T-helper 1 cell treated with Interleukin-12 subunit alpha and Interleukin-12 subunit beta and Interleukin-4 antibody, amounts not matched to agents 30 ng/mL and 1 ng/mL, for 36 hours (primary cell): Measurements from ENCODE around the gene TMEM185B. TPM values are rescaled to one million over a fixed set of nuclear protein-coding genes. Genes with fewer than 3 reads are reported as not detected.
"Not testable (repeated sequence)": the region's sequence is repeated elsewhere in the genome, so short reads cannot be mapped to it uniquely, and the experiment has no call there.

Experiments used
- intact Hi-C: fragments of 100-400 bp; cut with micrococcal nuclease; formaldehyde crosslinking; loops from one replicate; pipeline ENCODE4 v1.15.1; 2024
- total RNA-seq: library from RNA; stranded (reverse); gene quantifications from 2 replicates; pipeline ENCODE4 v1.2.3, GENCODE V29; 2022

Gene TMEM185B
- total RNA-seq, 1 donor from 2014 or later, result 41.5 TPM

- intact Hi-C loops, result no loop called here
Observed at GRCh38 chr2:120210270-120210693, 12.9 kb downstream of the TMEM185B start.

- intact Hi-C loops, result no loop called here
Observed at GRCh38 chr2:120209427-120210269, 13.6 kb downstream of the TMEM185B start.

DNA sequence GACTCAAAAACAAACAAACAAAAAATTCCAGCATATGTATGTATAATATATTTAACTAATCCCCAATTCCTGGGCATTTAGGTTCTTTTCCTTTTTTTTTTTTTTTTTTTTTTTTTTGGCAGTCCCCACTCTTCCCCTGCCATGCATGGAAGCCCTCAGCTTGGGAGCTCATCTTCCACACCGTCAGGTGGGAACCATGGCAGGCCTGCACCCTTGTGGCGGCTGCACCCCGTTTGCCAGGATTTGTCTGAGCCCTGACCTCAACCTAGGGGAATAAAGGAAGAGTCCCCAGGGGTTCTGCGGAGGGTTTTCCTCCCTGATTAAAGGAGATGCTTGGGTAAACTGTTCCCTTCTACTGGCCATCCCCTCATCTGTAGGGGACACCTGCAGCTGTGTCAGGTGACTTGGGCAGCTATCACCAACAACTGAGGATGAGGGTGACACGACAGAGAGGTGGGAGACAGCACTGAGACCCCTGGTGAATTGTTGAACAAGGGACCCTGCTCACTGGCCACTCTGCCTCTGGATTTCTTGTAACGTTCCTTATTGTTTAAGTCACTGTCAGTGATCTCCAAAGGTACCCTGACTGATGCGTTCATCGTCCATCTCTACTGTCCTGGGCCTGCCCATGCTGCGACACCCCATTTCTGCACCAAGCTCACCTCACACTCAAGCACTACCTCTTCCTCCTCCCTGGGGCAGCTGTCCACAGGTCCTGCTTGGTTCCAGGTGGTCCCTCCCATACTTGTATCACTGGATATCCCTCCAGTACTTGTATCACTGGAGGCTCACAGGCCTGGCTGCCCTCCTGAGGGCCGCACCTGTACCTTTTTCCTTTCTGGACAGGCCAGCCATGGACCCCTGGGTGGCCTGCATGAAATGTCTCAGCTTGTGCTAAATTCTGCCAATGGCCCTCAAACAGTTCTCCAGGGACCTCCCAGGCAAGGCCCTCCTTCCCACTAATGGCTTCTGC is 14.5 kb downstream of the TMEM185B start:
- intact Hi-C loops, result no loop called here

- intact Hi-C loops, result loop anchor here (1.0 to 2.0 kb wide), 2 partner anchors 15 to 107 kb away; no protein-coding TSS in a partner anchor
Observed at GRCh38 chr2:120206022-120206581, 17.1 kb downstream of the TMEM185B start.

DNA sequence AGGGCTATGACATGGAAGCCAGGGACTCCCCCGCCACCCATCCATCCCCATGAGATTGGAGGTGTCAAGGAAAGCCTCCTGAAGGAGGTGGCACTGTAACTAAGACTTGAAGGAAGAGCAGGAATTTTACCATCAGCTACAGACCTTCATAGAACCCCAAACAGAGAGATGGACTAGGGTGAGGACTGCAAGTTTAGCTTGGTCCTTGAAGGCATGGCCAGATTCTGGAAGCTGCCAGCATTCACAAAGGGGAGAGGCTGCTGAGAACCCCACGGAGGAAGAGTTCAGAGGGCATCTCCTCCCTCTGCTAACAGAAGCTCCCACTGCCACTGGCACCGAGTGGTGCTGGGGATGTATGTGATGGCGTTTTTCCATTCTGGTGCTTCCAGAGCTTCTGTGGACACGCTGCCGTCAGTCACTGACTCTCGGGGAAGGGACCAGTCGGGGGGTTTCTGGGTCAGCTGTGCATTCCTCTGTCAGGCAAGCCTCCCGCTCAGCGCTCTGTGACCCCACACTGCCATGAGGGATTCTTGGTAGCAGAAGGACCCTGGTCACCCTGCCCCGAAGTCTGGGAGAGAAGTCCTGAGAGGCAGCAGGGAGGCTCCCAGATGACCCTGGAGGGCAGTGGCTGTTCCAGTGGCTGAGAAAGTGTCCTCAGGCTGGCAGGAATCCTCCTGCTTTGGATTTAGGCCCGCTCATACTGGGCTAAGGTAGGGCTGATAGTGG is 18.1 kb downstream of the TMEM185B start:
- intact Hi-C loops, result no loop called here

DNA sequence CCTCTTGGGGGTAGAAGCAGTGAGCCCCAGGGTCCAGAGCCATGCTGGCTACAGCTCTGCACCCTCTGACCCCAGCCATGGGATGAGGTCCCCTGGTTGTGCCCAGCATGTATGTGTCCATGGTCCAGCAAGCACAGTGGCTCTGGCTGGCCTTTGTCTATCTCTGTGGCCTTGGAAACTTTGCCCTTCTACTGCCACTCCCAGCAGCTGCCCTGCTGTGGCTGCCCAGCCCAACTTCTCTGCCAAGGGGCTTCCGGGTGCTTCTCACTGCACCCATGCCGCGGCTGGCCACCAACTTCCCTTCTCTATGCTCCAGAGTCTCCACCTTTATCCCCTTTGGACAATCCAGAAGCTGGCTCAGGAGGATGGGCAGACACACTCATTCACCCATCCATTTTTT is 18.8 kb downstream of the TMEM185B start:
- intact Hi-C loops, result no loop called here

DNA sequence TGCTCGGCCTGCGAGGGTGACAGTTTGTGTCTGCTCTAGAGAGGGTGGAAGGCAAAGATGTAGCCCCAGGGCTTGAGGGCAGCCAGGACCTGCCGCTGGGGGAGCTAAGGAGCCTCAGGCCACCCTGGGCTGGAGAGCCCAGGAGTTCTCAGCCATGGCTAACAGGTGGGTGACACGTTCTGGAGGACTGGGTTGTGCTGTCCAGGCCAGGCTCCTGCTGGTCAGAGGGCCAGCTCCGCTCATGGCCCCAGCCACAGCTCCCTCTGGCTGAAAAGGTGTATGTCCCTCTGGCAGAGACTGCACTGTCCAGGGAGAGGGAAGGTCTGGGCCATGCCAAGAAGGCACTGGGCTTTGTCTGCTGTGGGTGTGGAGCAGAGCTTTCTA is 19.2 kb downstream of the TMEM185B start:
- intact Hi-C loops, result no loop called here

DNA sequence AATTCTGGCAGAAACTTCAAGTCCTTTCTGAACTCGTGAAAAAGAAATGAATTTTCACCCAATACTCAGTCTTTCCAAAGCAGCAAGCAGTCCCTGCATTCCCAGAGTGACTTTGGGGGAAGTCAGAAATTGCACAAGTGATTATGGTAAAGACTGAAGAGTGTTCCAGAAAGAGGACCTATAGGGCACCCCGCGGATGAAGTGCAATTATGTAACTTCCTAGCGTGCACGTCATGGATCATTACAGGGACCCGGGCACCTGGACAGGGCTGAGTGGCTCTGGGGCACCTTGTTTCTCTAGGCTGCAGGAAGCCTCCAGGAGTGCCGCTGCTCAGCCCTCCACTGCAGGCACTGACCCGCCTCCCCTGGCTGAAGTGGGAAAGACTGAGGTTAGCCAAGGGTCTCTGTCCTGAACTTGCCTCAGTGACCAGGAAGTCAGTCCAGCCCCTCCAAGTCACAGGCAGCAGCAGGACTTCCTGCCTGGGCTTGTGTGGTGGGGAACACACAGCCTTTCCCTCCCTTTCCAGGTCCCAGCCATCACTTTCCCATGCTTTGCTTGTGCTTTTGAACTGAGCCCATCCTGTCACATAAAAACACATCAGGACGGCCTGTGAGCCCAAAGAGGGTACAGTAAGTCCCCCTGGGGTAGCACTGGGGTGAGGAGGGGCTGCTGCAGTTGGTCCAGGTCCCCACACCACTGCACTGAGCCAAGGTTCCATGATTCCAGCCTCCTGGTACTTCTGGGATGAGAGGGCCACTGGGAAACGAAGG is 19.8 kb downstream of the TMEM185B start:
- intact Hi-C loops, result no loop called here

DNA sequence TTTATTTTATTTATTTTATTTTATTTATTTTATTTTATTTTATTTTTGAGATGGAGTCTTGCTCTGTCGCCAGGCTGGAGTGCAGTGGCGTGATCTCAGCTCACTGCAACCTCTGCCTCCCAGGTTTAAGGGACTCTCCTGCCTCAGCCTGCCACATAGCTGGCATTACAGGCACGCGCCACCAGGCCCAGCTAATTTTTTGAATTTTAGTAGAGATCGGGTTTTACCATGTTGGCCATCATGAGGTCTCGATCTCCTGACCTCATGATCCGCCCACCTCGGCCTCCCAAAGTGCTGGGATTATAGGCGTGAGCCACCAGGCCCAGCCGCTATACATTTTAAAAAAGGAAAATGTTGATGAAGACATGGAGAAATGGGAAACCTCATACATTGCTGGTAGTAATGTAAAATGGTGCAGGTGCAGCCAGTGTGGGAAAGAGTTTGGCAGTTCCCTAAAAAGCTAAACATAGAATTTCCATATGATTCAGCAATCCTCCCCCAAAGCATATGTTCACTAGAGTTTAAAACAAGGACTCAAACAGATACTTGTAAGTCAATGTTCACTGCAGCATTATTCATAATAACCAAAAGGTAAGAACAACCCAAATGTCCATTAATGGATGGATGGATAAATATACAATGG is 23.3 kb downstream of the TMEM185B start:
- intact Hi-C loops, result not testable (repeated sequence)

- intact Hi-C loops, result no loop called here
Observed at GRCh38 chr2:120195553-120195952, 27.6 kb downstream of the TMEM185B start.

DNA sequence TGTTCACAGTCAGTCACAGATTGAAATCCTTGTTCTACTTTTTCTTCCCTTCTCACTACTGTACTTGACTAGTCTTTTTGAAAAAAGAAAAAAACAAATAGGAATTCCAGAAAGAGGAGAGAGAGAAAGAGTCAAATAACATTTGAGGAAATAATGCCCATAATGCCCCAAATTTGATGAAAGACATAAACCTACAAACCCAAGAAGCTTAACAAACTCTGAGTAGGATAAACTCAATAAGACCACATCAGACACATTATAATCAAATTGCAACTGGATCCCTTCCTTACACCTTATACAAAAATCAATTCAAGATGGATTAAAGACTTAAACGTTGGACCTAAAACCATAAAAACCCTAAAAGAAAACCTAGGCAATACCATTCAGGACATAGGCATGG is 30.9 kb downstream of the TMEM185B start:
- intact Hi-C loops, result no loop called here

DNA sequence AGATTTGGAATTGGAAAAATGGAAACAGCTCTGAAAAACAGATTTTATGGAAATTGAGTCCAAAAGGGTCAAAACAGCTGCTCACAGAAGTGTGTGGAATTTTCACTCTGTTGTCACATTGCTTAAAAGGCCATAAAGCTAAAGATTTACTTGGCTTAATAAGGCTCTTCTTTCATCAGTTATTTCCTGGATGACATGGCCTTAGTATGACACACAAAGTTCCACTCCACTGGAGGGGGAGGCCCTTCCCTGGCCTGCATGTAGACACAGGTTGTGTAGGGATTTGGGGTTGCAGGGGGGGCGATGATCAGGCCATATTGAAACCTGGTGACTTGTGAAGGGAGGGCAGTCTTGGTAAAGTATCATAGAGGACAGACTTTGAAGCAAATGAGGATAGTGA is 34.0 kb downstream of the TMEM185B start:
- intact Hi-C loops, result no loop called here

DNA sequence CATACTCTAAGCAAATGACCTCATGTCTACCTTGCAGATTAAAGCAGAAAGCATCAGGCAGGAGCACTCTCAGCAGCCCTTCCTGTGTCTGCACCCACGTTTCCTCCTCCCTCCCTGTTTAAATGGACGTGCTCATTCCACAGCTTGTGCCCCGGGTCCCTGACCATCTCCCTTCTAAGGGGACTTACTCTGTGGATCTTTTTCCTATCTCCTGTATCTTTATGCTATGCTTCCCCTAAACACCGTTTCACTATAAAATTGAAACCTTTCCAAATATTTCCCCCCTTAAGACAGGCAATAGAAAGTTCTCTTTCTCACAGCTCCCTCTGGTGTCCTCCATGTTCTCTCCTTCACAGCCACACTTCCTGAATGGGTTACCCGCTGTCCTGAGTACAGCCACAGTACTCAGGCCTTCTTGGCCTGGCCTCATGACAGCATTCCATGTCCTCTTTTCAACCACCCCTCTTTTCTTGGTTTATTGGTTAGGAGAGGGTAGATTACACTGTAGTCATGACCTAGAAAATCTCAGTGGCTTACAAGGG is 41.1 kb downstream of the TMEM185B start:
- intact Hi-C loops, result no loop called here

- intact Hi-C loops, result no loop called here
Observed at GRCh38 chr2:120180066-120180465, 43.1 kb downstream of the TMEM185B start.

GRCh38 chr2:120179396-120179795 is 43.8 kb downstream of the TMEM185B start:
- intact Hi-C loops, result loop anchor here (5.0 kb wide), 1 partner anchor 317 kb away; no protein-coding TSS in a partner anchor

DNA sequence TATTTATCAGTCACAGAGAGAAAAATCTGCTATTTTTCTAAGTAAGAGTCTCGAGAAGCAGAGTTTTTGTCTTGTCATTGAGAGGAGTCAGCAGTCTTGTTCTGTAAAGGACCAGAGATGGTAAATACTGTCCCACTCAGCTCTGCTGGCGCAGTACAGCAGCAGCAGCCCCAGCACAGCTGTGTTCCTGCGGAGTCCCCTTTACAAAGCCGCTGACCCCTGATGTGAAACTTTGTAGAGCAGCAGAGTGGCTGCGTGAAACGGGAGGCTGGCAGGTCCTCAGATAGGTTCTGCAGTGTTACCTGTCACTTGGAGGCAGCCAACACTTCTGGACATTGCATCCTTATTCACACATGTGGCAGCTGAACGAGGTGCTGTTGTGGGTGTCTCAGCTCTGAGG is 45.2 kb downstream of the TMEM185B start:
- intact Hi-C loops, result loop anchor here (1.0 to 5.0 kb wide), 15 partner anchors 45 to 1559 kb away; partner anchors contain the start of genes C2orf76, DBI, EPB41L5 and NIFK

GRCh38 chr2:120177001-120177621 is 46.1 kb downstream of the TMEM185B start:
- intact Hi-C loops, result loop anchor here (1.0 to 5.0 kb wide), 15 partner anchors 46 to 1560 kb away; partner anchors contain the start of genes C2orf76, DBI, EPB41L5 and NIFK

DNA sequence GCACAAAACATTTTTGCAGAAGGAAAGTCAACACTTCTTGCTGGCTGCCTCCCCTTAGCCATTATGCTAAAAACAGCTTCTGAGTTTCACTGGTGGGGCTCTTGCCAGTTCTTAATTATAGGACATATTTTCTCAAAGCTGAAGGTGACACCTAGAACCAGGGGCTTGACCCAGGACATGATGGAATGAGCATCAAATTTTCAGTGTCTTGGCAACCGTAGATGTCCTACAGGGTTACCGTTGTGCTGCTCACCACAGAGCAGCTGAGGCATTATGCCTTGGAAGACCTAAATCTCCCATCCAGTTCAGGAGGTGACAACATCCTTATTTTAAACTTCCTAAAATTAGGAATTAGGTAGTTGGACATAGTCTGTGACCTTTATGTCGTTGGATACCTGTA is 46.7 kb downstream of the TMEM185B start:
- intact Hi-C loops, result loop anchor here (2.0 to 5.0 kb wide), 5 partner anchors 314 to 1560 kb away; partner anchors contain the start of genes C2orf76, DBI and NIFK
